Activated CD4-positive, alpha-beta T cell treated with anti-CD3 and anti-CD28 coated beads for 1 hour (primary cell): ENCODE data around the gene NSL1.

ENCODE experiments used
- DNase-seq: peaks from one replicate; pipeline ENCODE4 v3.0.0-alpha.2; 2020

Gene NSL1

GRCh38 chr1:212700892-212701819, 90.4 kb downstream of the NSL1 start:
- no peak for DNase-seq

DNA sequence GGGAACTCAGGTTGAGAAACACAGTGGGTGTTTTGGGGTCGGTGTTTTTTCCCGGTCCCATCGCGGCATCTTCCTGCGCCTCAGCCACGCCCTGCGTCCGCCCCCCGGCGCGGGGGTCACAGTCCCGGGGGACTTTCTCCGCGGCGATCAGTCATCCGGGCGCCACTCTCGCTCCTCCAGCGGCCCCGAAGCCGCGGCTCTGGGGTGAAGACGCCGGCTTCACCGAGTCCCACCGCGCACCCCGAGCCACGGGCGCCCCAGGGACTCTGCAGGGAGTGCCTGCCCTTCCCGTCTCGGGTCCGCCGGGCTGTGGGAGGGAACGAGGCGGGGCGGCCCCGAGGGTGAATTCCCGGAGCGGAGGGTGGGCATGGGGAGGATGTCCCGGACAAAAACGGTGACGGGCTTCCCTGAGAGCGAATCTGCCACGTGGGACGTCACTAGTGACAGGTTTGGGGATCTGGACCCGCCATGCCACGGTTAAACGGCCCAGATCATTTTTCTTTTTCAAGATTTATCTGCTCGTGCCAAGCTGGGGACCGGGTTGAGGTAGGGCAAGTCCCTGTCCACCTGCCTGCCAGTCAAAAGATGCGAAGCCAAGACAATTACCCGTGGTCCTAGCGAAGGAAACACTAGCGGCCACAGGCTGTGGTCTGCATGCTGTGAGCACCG, 91.2 kb downstream of the NSL1 start:
- peak; percentile 21 for DNase-seq

DNA sequence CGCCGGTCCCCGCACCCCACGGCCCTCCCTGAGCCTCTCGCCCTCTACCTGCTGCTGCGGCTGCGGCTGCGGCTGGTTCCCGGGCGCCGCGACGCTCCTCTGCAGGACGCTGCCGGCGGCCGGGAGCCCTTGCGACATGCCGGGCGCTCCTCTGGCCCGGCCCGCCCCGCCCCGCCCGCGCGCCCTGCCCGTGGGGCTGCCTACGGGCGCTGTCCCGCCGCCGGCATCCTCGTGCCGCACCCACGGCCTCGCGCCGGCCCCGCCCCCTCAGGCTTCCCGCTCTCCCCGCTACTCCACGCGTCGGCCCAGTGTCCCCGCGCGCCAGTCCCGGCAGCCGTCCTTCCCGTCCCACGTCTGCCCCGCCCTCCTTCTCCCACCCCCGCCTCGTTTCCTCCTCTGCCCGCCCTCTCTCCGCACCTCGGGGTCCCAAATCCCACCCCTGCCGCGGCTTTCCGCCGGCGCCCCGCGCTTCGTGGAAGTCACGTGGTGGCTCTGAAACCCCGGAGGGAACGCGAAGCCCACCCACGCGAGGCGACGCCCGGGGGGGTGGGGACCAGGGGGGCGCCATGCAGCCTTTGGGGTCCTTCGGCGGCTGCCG, 91.9 kb downstream of the NSL1 start, which contains the start of gene BATF3:
TSS of gene BATF3 (minus strand) at position 216 of the 598 bp plus-strand sequence. CDS start at position 138, 78 bp downstream.
- peak; percentile 21 for DNase-seq

DNA sequence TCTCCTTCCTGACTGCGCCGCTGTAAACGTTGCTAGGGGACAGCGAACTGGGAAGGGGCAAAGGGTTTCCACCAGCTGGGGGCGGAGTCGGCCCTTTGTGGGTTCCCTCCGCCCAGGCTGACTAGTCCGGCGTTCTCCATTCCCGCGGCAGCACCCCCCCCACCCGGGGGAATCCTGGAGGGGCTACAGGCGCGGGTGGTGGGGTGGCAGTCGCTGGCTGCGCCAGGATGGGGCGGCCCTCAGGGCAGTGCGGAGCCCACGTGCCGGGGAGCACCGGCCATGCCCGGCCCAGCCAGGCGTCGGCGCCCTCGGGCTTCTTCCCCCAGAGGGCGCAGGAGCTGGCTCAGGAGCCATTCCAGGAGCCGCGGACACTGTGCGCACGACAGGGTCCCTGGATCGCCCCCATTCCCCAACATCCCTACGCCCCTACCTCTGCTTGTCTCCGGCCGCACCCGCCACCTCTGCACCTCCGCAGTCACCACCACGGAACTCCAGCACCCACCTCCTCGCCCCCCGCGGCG, 92.4 kb downstream of the NSL1 start:
- peak; percentile 26 for DNase-seq

DNA sequence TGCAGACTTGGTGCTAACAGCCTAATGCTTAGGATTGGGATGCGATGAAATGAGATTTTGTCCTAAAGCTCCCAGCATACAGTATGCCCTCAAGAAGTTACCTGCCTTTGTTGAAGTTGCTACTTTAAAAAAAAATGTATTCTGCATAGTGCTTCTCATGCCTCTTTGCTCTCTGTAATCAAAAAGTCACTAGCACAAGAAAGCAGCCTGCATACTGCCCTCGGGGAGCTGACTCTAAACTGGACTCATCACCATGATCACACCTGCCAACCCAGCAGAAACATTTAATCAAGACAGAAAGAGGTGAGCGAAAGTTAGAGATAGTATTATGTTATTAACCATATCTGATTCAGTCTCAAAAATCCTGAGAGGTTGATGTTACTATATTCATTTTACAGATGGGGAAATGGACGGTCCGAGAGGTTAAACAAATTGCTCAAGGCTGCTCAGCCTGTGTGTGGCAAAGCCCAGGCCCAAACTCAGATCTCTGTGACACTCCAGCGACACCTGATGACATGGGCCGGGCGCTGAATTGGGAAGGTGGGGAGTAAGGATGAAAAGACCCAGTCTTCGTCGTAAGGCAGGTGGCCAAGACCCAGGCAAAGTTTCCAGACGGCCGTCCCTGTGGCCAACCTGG, 93.0 kb downstream of the NSL1 start:
- DNase-seq: no peak

GRCh38 chr1:212696721-212697331, 94.8 kb downstream of the NSL1 start:
- DNase-seq: no peak

- no peak for DNase-seq
Measured at GRCh38 chr1:212692774-212693644, 98.6 kb downstream of the NSL1 start.

DNA sequence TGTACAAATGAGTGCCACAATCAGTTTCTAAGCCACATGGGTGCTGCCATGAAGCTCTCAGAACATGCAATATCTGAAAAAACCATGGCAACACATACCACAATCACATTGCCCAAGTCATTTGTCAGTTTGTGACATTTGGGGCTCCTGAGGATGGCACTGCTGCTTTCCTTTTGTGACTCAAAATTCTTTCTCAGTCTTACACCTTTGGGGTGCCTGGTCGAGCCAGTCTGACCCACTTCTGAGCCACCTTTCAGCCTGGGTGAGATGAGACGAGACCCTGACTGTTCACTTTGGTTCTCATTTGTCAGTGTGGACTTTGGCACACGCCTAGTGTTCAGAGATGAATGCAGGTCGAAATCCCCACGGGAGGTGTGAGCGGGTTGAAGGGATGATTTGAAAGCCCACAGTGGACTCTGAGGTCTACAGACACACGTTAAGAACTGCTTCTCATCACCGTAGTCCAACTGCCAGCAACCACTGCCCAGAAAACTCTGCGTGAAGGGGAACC, 100.0 kb downstream of the NSL1 start:
- no peak for DNase-seq

GRCh38 chr1:212690816-212691403, 100.7 kb downstream of the NSL1 start:
- DNase-seq: no peak

GRCh38 chr1:212689758-212690529, 101.6 kb downstream of the NSL1 start:
- DNase-seq: no peak

DNA sequence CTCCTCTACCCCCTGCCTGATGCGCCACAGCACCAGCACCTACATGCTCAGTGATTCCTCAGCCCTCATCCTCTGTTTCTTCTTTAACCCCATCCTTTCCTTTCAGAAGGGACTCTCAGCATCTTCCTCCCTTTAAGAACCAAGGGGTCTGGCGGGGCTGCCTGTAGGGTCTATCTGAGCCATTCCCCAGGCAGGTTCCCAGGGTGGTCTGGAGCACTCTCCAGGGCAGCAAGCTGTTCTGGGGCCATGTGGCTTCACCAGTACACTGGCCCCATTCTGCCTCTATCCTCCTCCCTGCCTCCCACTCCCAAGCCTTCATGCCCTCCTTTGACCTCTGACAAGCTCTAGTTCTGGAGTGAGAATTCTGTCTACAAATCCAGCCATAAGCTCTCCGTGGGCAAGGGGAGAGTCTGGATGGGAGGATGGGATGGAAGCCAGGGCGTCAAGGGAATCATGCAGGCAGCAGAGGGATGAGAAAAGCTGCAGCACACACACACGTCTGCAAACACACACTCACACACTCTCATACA, 102.3 kb downstream of the NSL1 start:
- no peak for DNase-seq

DNA sequence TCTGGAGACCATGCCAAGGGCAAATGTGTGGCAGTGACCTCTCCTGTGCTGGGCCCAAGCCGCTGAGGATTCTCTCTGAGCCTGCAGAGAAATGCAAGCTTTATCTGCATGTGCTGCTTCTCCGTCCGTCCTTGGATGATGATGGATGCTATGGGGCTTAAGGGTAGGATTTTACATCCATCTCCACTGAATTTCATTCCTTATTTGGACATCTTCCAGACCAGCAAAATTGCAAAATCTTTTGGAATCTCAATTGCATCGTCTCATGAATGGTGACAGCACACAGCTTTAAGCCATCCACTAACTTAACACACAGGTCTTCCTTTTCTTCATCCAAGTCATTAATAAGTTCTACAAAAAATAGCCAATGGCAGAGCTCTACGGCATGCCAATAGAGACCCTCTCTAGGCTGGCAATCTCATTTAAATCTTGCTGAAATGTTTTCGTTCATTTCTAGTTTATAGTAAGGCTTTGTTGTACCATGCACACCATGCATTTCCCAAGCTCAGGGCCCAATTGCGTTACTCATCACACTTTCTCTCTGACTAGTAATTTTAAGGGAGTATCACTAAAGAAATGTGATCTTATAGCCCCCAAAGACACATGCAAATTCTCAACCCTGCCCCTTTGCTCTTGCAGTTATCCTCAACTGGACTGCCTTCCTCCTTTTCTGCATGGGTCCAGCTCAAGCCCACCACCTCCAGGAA, 103.1 kb downstream of the NSL1 start:
- DNase-seq: no peak

GRCh38 chr1:212687811-212688210, 103.8 kb downstream of the NSL1 start:
- DNase-seq: no peak

DNA sequence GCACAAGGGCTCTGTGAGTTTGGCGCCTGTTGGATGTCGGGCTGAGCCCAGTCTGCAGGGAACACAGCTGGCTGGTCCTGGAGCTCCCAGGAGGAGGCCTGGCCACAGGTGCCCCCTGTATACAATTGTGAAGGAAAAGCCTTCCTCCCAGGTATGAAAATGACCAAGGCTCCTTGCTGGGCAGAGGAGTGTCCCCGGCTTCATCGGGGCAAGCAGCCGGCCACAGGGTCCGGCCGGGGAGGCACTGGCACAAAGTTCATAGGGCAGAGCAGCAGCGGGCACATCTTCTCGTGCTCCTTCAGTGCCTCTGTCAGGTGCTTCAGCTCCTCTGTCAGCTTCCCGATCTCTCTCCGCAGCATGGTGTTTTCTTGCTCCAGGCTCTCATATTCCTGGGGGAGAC, 105.0 kb downstream of the NSL1 start:
- no peak for DNase-seq

GRCh38 chr1:212686069-212686468, 105.5 kb downstream of the NSL1 start:
- no peak for DNase-seq

GRCh38 chr1:212685429-212685828, 106.1 kb downstream of the NSL1 start:
- no peak for DNase-seq

DNA sequence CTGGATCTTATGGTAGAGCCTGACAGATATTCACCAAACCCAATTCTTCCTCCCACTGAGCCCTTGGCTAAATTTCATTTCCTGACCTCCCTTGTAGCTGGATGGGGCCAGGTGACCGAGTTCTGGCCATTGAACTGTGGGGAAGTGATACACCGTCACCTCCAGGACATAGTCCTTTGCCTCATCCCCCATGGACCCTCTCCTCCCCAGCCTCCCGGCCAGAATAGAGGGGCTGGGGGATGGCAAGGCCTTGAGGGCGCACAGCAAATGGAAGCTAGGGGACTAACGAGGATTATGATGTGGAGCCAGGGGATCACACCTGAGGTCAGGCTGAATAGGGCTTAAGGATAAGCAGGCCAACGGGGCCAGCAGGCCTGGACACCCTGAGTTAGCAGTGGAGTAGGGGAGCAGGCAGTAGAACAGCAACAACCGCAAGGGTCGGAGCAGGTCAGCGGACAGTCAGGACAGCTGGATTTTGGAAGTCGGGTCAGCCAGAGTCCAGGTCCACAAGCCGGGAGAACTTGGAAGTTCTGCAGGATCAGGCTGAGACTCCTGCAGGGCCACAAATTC, 107.0 kb downstream of the NSL1 start:
- DNase-seq: no peak

DNA sequence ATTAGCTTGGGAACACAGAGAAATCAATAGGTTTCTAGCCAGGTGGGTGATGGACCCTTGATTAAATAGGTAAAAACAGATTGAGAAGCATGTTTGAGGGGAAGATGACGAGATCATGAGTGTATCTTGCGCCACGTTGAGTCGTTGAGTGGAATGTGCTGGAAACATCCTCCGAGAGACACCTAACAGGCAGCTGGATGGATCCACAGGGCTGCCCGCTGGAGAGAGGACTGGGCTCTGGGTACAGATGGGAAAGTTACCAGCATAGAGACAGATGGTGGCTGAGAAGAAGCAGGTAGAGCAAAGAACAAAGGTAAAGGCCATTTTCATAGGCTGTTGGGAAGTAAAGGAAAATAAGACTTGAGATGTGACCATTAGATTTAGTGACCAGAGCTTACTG, 107.5 kb downstream of the NSL1 start:
- DNase-seq: no peak

GRCh38 chr1:212683357-212683722, 108.2 kb downstream of the NSL1 start:
- DNase-seq: no peak
